Hepatocyte (in vitro differentiated cells): ENCODE measurements around the gene ASTN2. TPM values are rescaled to one million over a fixed set of nuclear protein-coding genes. Genes with fewer than 3 reads are reported as not detected.

Experiments
- DNase-seq: peaks from one replicate; pipeline ENCODE4 v3.0.0-alpha.2; 2016; ENCODE audit warnings: low spot score
- H2AFZ ChIP-seq: fragments of 200-600 bp; sonication (generic); 2 replicates; pipeline ENCODE4 v1.6.0; 2016; ENCODE audit warnings: antibody characterized with exemption, mild to moderate bottlenecking
- H3K27ac ChIP-seq: fragments of 200-600 bp; sonication (generic); 2 replicates; pipeline ENCODE4 v1.5.1; 2016; ENCODE audit warnings: mild to moderate bottlenecking
- H3K27me3 ChIP-seq: fragments of 200-600 bp; sonication (generic); 2 replicates; pipeline ENCODE4 v1.6.1; 2016
- H3K36me3 ChIP-seq: fragments of 200-600 bp; sonication (generic); replicated peaks from 2 replicates; pipeline ENCODE4 v1.5.1; 2016; ENCODE audit warnings: low read depth; ENCODE audit not compliant: insufficient read depth
- H3K4me1 ChIP-seq: fragments of 200-600 bp; sonication (generic); 2 replicates; pipeline ENCODE4 v1.5.1; 2016; ENCODE audit warnings: mild to moderate bottlenecking, moderate library complexity; ENCODE audit not compliant: insufficient read depth
- H3K4me2 ChIP-seq: fragments of 200-600 bp; sonication (generic); 2 replicates; pipeline ENCODE4 v1.6.0; 2016
- H3K4me3 ChIP-seq: fragments of 200-600 bp; sonication (generic); 2 replicates; pipeline ENCODE4 v1.5.1; 2016; ENCODE audit warnings: mild to moderate bottlenecking
- H3K79me2 ChIP-seq: fragments of 200-600 bp; sonication (generic); 2 replicates; pipeline ENCODE4 v1.6.0; 2017; ENCODE audit warnings: mild to moderate bottlenecking
- H3K9me2 ChIP-seq: fragments of 200-600 bp; sonication (generic); replicated peaks from 2 replicates; pipeline ENCODE4 v1.6.0; 2017; ENCODE audit warnings: mild to moderate bottlenecking; ENCODE audit not compliant: insufficient read depth
- H3K9me3 ChIP-seq: fragments of 200-600 bp; sonication (generic); 2 replicates; pipeline ENCODE4 v1.5.1; 2016; ENCODE audit warnings: low read depth, mild to moderate bottlenecking
- H4K20me1 ChIP-seq: fragments of 200-600 bp; sonication (generic); 2 replicates; pipeline ENCODE4 v1.6.0; 2016; ENCODE audit warnings: mild to moderate bottlenecking; ENCODE audit not compliant: insufficient read depth, poor library complexity, severe bottlenecking
- CTCF ChIP-seq: fragments of 200-600 bp; sonication (generic); IDR thresholded peaks from 2 replicates; pipeline ENCODE4 v1.5.1; 2016; ENCODE audit warnings: antibody characterized with exemption, mild to moderate bottlenecking; ENCODE audit not compliant: poor library complexity
- EZH2 ChIP-seq: fragments of 200-600 bp; sonication (generic); IDR thresholded peaks from 2 replicates; pipeline ENCODE4 v1.6.1; 2016; ENCODE audit warnings: antibody characterized with exemption, mild to moderate bottlenecking, borderline replicate concordance
- EZH2phosphoT487 ChIP-seq: fragments of 200-600 bp; sonication (generic); IDR thresholded peaks from one replicate; pipeline ENCODE4 v1.6.1; 2018; ENCODE audit warnings: antibody characterized with exemption, mild to moderate bottlenecking, low read depth, moderate library complexity; ENCODE audit not compliant: unreplicated experiment, severe bottlenecking
- WGBS: methylation state at CpG from one replicate; pipeline ENCODE4 v1.1.6; 2016; ENCODE audit warnings: low lambda C conversion rate; ENCODE audit errors: missing lambda C conversion rate; 5-methylcytosine and 5-hydroxymethylcytosine counted together
- polyA plus RNA-seq: library from polyadenylated mRNA; unstranded; fragments of >200 nt; fragmentation: Nextera tagmentation; extraction: Ambion mirVana; gene quantifications from 2 replicates; pipeline ENCODE4 v1.2.1, GENCODE V29; 2016
- total RNA-seq: library from RNA; depleted of rRNA; stranded (reverse); fragments of >200 nt; gene quantifications from 2 replicates; pipeline ENCODE4 v1.2.3, GENCODE V29; 2014

The ASTN2 gene
- total and polyA plus RNA-seq, 2 experiments from 2014 or later = 6.4 to 8.4 TPM

- Histone ChIP-seq H3K9me2 (no peaks in the 10 kb centered on the region), H3K79me2 (no peaks in the 10 kb centered on the region), H3K9me3 (no peaks in the 10 kb centered on the region), H3K4me3 (no peak overlapping the region), H3K4me1 (no peaks in the 10 kb centered on the region), H3K4me2 (no peak overlapping the region), H4K20me1 (no peaks in the 10 kb centered on the region), H3K27me3 (peaks cover 8% of the 10 kb centered on the region), H2AFZ (no peak overlapping the region), H3K27ac (no peak overlapping the region), H3K36me3 (no peaks in the 10 kb centered on the region)
- WGBS = 27% methylated on average over 1 of the region's 1 CpG
- TF ChIP-seq EZH2phosphoT487 (no peak), EZH2 (no peak), CTCF (no peak)
- no peak for DNase-seq
Observed at GRCh38 chr9:116800885-116801284, 614.0 kb downstream of the ASTN2 start.

DNA sequence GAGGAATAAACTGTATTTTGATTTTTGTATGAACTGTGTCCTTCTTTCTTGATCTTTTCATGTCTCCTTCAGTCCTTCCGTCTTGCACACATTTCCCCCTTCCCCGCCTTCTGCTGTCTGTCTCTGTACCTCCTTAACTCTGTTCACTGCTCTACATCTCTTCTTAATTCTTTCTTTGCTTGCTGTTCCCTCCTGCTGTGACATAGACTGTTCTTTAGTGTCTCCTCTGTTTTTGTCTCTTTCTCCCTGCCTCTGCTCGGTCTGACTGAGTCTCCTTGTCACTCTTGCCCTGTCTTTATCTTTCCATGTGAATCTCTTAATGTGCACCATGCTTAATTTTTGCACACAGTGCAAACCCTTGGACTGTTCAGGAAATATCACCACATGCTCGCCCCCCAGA lies 614.8 kb downstream of the ASTN2 start:
- Histone ChIP-seq H4K20me1 (no peaks in the 10 kb centered on the region), H3K36me3 (no peaks in the 10 kb centered on the region), H3K9me2 (no peaks in the 10 kb centered on the region), H2AFZ (no peak overlapping the region), H3K79me2 (no peaks in the 10 kb centered on the region), H3K4me2 (no peak overlapping the region), H3K4me3 (no peak overlapping the region), H3K4me1 (no peaks in the 10 kb centered on the region), H3K9me3 (no peaks in the 10 kb centered on the region), H3K27ac (no peak overlapping the region), H3K27me3 (peaks cover 8% of the 10 kb centered on the region)
- WGBS = 83% methylated on average over 4 of the region's 4 CpGs
- TF ChIP-seq CTCF = no peak
- TF ChIP-seq EZH2 = no peak
- TF ChIP-seq EZH2phosphoT487 = no peak
- DNase-seq = no peak

DNA sequence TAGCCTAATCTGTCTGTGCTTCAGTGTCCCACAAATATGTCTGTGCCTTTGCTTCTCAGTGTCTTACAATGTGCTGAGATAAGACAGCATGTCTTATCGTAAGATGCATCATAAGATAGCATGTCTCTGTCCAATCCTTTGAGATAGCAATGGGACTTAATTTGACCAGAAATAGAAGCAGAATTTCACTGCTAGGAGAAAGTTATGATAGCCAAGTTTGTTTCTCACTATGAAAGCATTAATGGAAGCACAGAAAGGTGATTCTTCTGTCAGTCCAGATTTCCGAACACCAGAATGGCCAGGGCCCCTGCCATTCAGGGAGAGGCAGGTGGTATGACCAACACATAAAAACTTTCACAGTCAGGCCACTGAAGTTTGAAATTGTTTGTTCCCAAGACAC lies 616.3 kb downstream of the ASTN2 start:
- H4K20me1 ChIP-seq = no peaks in the 10 kb centered on the region
- no peaks in the 10 kb centered on the region for H3K4me1 ChIP-seq
- no peaks in the 10 kb centered on the region for H3K9me2 ChIP-seq
- no peaks in the 10 kb centered on the region for H3K36me3 ChIP-seq
- H3K4me3 ChIP-seq = no peak overlapping the region
- H3K27me3 ChIP-seq = peaks cover 8% of the 10 kb centered on the region
- H3K27ac ChIP-seq = no peak overlapping the region
- TF ChIP-seq CTCF = no peak
- no peak for TF ChIP-seq EZH2phosphoT487
- TF ChIP-seq EZH2 = no peak
- H3K79me2 ChIP-seq = no peaks in the 10 kb centered on the region
- WGBS = 78% methylated on average over 2 of the region's 2 CpGs
- no peak for DNase-seq
- H2AFZ ChIP-seq = no peak overlapping the region
- H3K9me3 ChIP-seq = no peaks in the 10 kb centered on the region
- H3K4me2 ChIP-seq = no peak overlapping the region

DNA sequence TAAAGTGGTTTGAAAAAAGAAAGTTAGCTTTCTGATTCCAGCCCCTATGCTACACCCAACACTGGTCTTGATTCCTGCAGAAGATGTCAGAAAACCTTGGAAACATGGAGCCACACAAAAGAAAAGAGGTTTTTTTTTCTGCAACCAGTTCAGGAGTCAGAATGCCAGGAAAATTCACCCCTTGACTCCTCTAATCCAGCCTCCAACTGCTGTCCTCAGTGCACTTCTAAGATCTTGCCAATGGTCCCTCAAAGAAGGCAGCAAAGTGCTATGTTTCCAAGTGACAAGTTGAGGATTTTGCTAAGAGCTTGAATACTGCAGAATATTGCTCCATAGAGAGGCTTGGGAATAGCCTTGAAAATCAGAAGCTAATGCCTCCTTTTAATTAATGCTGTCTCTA lies 617.6 kb downstream of the ASTN2 start:
- TF ChIP-seq EZH2phosphoT487 = no peak
- no peak for TF ChIP-seq CTCF
- no peak for TF ChIP-seq EZH2
- H3K79me2 ChIP-seq = no peaks in the 10 kb centered on the region
- DNase-seq = no peak
- peaks cover 8% of the 10 kb centered on the region for H3K27me3 ChIP-seq
- H3K27ac ChIP-seq = no peak overlapping the region
- H3K4me1 ChIP-seq = no peaks in the 10 kb centered on the region
- H3K36me3 ChIP-seq = no peaks in the 10 kb centered on the region
- H4K20me1 ChIP-seq = no peaks in the 10 kb centered on the region
- no peak overlapping the region for H3K4me2 ChIP-seq
- no peak overlapping the region for H3K4me3 ChIP-seq
- no peak overlapping the region for H2AFZ ChIP-seq
- H3K9me2 ChIP-seq = no peaks in the 10 kb centered on the region
- H3K9me3 ChIP-seq = no peaks in the 10 kb centered on the region
